Measurements from ENCODE around the gene PKIG.

PKIG gene

DNA sequence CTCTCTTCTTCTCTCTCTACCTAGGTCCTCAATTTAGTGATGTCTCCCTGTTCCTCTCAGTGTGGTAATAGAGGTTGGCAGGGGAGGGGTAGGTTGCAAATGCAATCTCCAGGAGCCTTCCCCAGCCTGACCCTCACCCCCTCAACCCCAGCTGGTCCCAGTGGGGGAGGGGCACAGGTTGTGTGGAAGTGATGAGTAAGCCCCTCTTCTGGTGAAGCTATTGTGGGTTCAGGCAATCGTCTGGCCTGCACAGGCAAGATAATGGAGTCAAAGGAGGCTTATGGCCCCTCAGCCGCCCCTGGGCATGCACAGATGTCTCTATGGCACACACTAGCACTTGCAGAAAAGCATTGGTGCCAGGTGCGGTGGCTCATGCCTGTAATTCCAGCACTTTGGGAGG, 79.9 kb downstream of the PKIG start:
- no peak for DNase-seq (ENCODE audit: low read depth in 2 of 2)

DNA sequence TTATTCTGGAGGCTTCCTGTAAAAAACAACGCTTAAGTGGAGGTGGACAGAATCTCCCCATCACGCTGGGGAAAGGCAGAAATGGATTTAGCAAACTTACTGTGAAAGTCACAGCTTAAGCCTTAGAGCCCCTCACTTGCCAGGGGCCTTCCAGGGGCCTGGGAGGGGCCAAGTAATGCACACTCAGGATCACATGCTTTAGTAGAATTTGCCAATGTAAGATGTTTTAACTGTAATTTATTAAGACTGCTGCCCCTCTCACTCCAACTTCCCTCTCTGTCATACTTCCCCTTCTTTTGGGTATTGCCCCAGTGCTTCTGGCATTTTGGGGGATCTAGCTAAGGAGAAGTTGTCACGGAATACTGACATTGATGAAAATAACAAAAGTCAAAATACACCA, 81.8 kb downstream of the PKIG start:
- no peak for DNase-seq (ENCODE audit: low read depth in 2 of 2)

DNA sequence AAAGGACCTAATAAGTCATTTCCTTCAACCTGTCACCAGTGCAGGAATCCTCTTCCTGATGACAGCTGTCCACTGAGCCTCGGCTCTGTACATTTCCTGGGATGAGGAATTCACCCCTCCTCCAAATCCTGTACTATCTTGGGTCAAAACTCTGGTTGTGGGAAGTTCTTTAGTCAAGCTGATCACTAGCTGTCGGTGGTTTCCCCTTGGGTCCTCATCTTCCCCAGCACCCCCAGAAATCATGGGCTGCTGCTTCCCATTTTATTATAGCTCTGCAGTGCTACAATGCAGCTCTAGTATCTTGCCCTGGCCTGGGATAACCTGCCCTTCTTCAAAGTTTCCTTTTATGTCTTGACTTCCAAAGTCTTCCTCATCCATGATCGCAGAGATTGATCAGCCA, 83.7 kb downstream of the PKIG start:
- no peak for DNase-seq (ENCODE audit: low read depth in 2 of 2)

Data from fibroblast of skin of left quadriceps (primary cell).